Activated CD4-positive, alpha-beta T cell treated with anti-CD3 and anti-CD28 coated beads, Interleukin-2, amount 10 ng/mL, durations not matched to agents 24 days and 14 days (primary cell): ENCODE measurements around the gene FAM8A1. TPM values are rescaled to one million over a fixed set of nuclear protein-coding genes. Genes with fewer than 3 reads are reported as not detected.
"Not testable (repeated sequence)": the region's sequence is repeated elsewhere in the genome, so short reads cannot be mapped to it uniquely, and the experiment has no call there.

Source experiments
- DNase-seq: peaks from one replicate; pipeline ENCODE4 v3.0.0; 2022
- H3K27ac Mint-ChIP-seq: one replicate; pipeline ENCODE4 v1.8.0; 2022; ENCODE audit warnings: mild to moderate bottlenecking, mixed read lengths
- H3K27me3 Mint-ChIP-seq: one replicate; pipeline ENCODE4 v1.8.0; 2022; ENCODE audit warnings: mixed read lengths
- H3K36me3 Mint-ChIP-seq: one replicate; pipeline ENCODE4 v1.8.0; 2022; ENCODE audit warnings: low read depth, mild to moderate bottlenecking, mixed read lengths
- H3K4me1 Mint-ChIP-seq: one replicate; pipeline ENCODE4 v1.8.0; 2021; ENCODE audit warnings: mixed read lengths
- H3K4me3 Mint-ChIP-seq: one replicate; pipeline ENCODE4 v1.8.0; 2022; ENCODE audit warnings: mild to moderate bottlenecking, moderate library complexity, mixed read lengths
- H3K9me3 Mint-ChIP-seq: one replicate; pipeline ENCODE4 v1.8.0; 2021; ENCODE audit warnings: mixed read lengths
- intact Hi-C: fragments of 100-400 bp; cut with micrococcal nuclease; formaldehyde crosslinking; loops from one replicate; pipeline ENCODE4 v1.15.1; 2023
- total RNA-seq: library from RNA; stranded (reverse); gene quantifications from 2 replicates; pipeline ENCODE4 v1.2.3, GENCODE V29; 2022

FAM8A1 gene
- 3.7 and 4.0 TPM in 2 replicates for total RNA-seq

- H3K9me3 Mint-ChIP-seq, result no peaks in the 10 kb centered on the region
- H3K27ac Mint-ChIP-seq, result peak within 1 kb of the TSS; percentile 80
- intact Hi-C loops, result loop anchor here (1.0 to 2.0 kb wide), 2 partner anchors 106 to 555 kb away; partner anchors contain the start of genes KDM1B, NUP153 and TPMT
- peaks cover 14% of the 10 kb centered on the region for H3K36me3 Mint-ChIP-seq
- H3K4me3 Mint-ChIP-seq, result peak within 1 kb of the TSS; percentile 90
- no peaks in the 10 kb centered on the region for H3K27me3 Mint-ChIP-seq
- H3K4me1 Mint-ChIP-seq, result peaks cover 30% of the 10 kb centered on the region
- DNase-seq, result peak; percentile 98
Observed at GRCh38 chr6:17599877-17600526, at the start of gene FAM8A1. Gene FAM8A1, plus strand, starts transcription at chr6:17600302. Its CDS starts 108 bp downstream, at chr6:17600410.

GRCh38 chr6:17551383-17551958 is 48.6 kb upstream of the FAM8A1 start:
- DNase-seq, result no peak
- Mint-ChIP-seq H3K4me1 (no peaks in the 10 kb centered on the region), H3K4me3 (no peak overlapping the region), H3K9me3 (no peaks in the 10 kb centered on the region), H3K27me3 (peaks cover 5% of the 10 kb centered on the region), H3K27ac (no peak overlapping the region), H3K36me3 (no peaks in the 10 kb centered on the region)
- intact Hi-C loops, result no loop called here

- H3K4me3 Mint-ChIP-seq, result no peak overlapping the region
- H3K4me1 Mint-ChIP-seq, result no peaks in the 10 kb centered on the region
- intact Hi-C loops, result no loop called here
- no peak for DNase-seq
- H3K27ac Mint-ChIP-seq, result no peak overlapping the region
- no peaks in the 10 kb centered on the region for H3K9me3 Mint-ChIP-seq
- no peaks in the 10 kb centered on the region for H3K36me3 Mint-ChIP-seq
- H3K27me3 Mint-ChIP-seq, result peaks cover 8% of the 10 kb centered on the region
Observed at GRCh38 chr6:17552861-17553260, 47.2 kb upstream of the FAM8A1 start.

- Mint-ChIP-seq H3K4me3 (no peak overlapping the region), H3K4me1 (no peaks in the 10 kb centered on the region), H3K27ac (no peak overlapping the region), H3K27me3 (peaks cover 4% of the 10 kb centered on the region), H3K36me3 (no peaks in the 10 kb centered on the region), H3K9me3 (peaks cover 8% of the 10 kb centered on the region)
- DNase-seq, result no peak
- intact Hi-C loops, result no loop called here
Observed at GRCh38 chr6:17556014-17556413, 44.1 kb upstream of the FAM8A1 start.

GRCh38 chr6:17562636-17563035 is 37.5 kb upstream of the FAM8A1 start:
- no peak overlapping the region for H3K4me3 Mint-ChIP-seq
- DNase-seq, result no peak
- H3K4me1 Mint-ChIP-seq, result no peaks in the 10 kb centered on the region
- H3K36me3 Mint-ChIP-seq, result peaks cover 1% of the 10 kb centered on the region
- intact Hi-C loops, result no loop called here
- H3K27ac Mint-ChIP-seq, result no peak overlapping the region
- peaks cover 15% of the 10 kb centered on the region for H3K9me3 Mint-ChIP-seq
- peaks cover 4% of the 10 kb centered on the region for H3K27me3 Mint-ChIP-seq

GRCh38 chr6:17565399-17565798 is 34.7 kb upstream of the FAM8A1 start:
- Mint-ChIP-seq H3K4me1 (no peaks in the 10 kb centered on the region), H3K27ac (no peak overlapping the region), H3K9me3 (peaks cover 7% of the 10 kb centered on the region), H3K4me3 (no peak overlapping the region), H3K36me3 (peaks cover 1% of the 10 kb centered on the region), H3K27me3 (peaks cover 1% of the 10 kb centered on the region)
- no peak for DNase-seq
- intact Hi-C loops, result no loop called here

- H3K4me3 Mint-ChIP-seq, result no peak overlapping the region
- intact Hi-C loops, result no loop called here
Observed at GRCh38 chr6:17574866-17575560, 25.1 kb upstream of the FAM8A1 start.

GRCh38 chr6:17577059-17577458 is 23.0 kb upstream of the FAM8A1 start:
- Mint-ChIP-seq H3K27ac (no peak overlapping the region), H3K9me3 (peaks cover 16% of the 10 kb centered on the region), H3K4me1 (peaks cover 3% of the 10 kb centered on the region), H3K36me3 (no peaks in the 10 kb centered on the region), H3K27me3 (peaks cover 29% of the 10 kb centered on the region), H3K4me3 (no peak overlapping the region)
- peak; percentile 36 for DNase-seq
- intact Hi-C loops, result no loop called here

More at GRCh38 chr6:17574866-17575560, 25.1 kb upstream of the FAM8A1 start:
- H3K27me3 Mint-ChIP-seq, result peaks cover 20% of the 10 kb centered on the region
- H3K27ac Mint-ChIP-seq, result no peak overlapping the region
- peak; percentile 30 for DNase-seq
- H3K36me3 Mint-ChIP-seq, result no peaks in the 10 kb centered on the region
- H3K4me1 Mint-ChIP-seq, result no peaks in the 10 kb centered on the region
- peaks cover 12% of the 10 kb centered on the region for H3K9me3 Mint-ChIP-seq

GRCh38 chr6:17580518-17581048 is 19.5 kb upstream of the FAM8A1 start:
- intact Hi-C loops, result loop anchor here (10.0 kb wide), 1 partner anchor 186 kb away; the partner anchor contains the start of gene CAP2
- H3K27ac Mint-ChIP-seq, result peak overlapping the region; percentile 35

GRCh38 chr6:17581282-17581681 is 18.8 kb upstream of the FAM8A1 start:
- peak; percentile 60 for DNase-seq
- H3K4me3 Mint-ChIP-seq, result peak overlapping the region; percentile 71
- intact Hi-C loops, result loop anchor here (10.0 kb wide), 1 partner anchor 186 kb away; the partner anchor contains the start of gene CAP2
- peaks cover 33% of the 10 kb centered on the region for H3K27me3 Mint-ChIP-seq
- H3K27ac Mint-ChIP-seq, H3K36me3 Mint-ChIP-seq, H3K4me1 Mint-ChIP-seq: not testable (repeated sequence)
- H3K9me3 Mint-ChIP-seq, result peaks cover 16% of the 10 kb centered on the region

More at GRCh38 chr6:17580518-17581048, 19.5 kb upstream of the FAM8A1 start:
- Mint-ChIP-seq H3K9me3 (peaks cover 16% of the 10 kb centered on the region), H3K36me3 (no peaks in the 10 kb centered on the region), H3K4me3 (peak overlapping the region; percentile 77), H3K4me1 (peaks cover 8% of the 10 kb centered on the region), H3K27me3 (peaks cover 33% of the 10 kb centered on the region)
- peak; percentile 77 for DNase-seq

GRCh38 chr6:17583811-17584210 is 16.3 kb upstream of the FAM8A1 start:
- Mint-ChIP-seq H3K9me3 (peaks cover 4% of the 10 kb centered on the region), H3K27me3 (peaks cover 20% of the 10 kb centered on the region), H3K36me3 (no peaks in the 10 kb centered on the region), H3K4me3 (no peak overlapping the region), H3K4me1 (peaks cover 9% of the 10 kb centered on the region), H3K27ac (no peak overlapping the region)
- intact Hi-C loops, result loop anchor here (1.0 to 10.0 kb wide), 3 partner anchors 189 to 231 kb away; partner anchors contain the start of gene CAP2
- DNase-seq, result no peak

GRCh38 chr6:17584241-17584803 is 15.8 kb upstream of the FAM8A1 start:
- intact Hi-C loops, result loop anchor here (1.0 to 10.0 kb wide), 3 partner anchors 190 to 231 kb away; partner anchors contain the start of gene CAP2
- no peaks in the 10 kb centered on the region for H3K36me3 Mint-ChIP-seq
- H3K27me3 Mint-ChIP-seq, result peaks cover 20% of the 10 kb centered on the region
- H3K4me1 Mint-ChIP-seq, result peaks cover 11% of the 10 kb centered on the region
- no peak overlapping the region for H3K4me3 Mint-ChIP-seq
- peaks cover 4% of the 10 kb centered on the region for H3K9me3 Mint-ChIP-seq
- H3K27ac Mint-ChIP-seq, result no peak overlapping the region
- DNase-seq, result peak; percentile 73

- intact Hi-C loops, result loop anchor here (10.0 kb wide), 1 partner anchor 191 kb away; the partner anchor contains the start of gene CAP2
- Mint-ChIP-seq H3K4me1 (peaks cover 15% of the 10 kb centered on the region), H3K9me3 (peaks cover 4% of the 10 kb centered on the region), H3K27me3 (peaks cover 17% of the 10 kb centered on the region), H3K27ac (no peak overlapping the region), H3K36me3 (no peaks in the 10 kb centered on the region), H3K4me3 (no peak overlapping the region)
- DNase-seq, result no peak
Observed at GRCh38 chr6:17585766-17586490, 14.2 kb upstream of the FAM8A1 start.
